ENCODE measurements around the gene FYB1.

DNA sequence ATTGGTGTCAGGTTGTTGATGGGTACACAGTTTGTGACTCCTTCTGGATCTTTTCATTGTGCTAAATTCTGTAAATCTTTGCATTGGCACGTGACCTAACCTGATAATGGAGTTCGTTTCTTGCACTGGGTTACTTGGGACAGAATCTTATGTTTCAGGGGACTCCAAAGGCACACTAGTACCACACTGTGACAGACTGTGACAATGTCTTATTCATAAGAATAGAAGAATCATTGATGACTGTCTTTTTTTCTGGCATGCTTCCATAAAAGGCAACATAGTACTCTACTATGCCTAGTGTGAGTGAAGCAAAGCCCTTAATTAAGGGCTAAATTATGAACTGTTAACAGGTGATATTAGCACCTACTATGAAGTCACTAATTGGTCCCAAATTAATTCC is 109.8 kb downstream of the FYB1 start:
- TF ChIP-seq, protein P1, sequence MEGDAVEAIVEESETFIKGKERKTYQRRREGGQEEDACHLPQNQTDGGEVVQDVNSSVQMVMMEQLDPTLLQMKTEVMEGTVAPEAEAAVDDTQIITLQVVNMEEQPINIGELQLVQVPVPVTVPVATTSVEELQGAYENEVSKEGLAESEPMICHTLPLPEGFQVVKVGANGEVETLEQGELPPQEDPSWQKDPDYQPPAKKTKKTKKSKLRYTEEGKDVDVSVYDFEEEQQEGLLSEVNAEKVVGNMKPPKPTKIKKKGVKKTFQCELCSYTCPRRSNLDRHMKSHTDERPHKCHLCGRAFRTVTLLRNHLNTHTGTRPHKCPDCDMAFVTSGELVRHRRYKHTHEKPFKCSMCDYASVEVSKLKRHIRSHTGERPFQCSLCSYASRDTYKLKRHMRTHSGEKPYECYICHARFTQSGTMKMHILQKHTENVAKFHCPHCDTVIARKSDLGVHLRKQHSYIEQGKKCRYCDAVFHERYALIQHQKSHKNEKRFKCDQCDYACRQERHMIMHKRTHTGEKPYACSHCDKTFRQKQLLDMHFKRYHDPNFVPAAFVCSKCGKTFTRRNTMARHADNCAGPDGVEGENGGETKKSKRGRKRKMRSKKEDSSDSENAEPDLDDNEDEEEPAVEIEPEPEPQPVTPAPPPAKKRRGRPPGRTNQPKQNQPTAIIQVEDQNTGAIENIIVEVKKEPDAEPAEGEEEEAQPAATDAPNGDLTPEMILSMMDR (IDR thresholded peaks at IDR 0.05): no peak
- TF ChIP-seq POLR2AphosphoS5 (IDR thresholded peaks at IDR 0.05) (no peak), POLR2A (IDR thresholded peaks at IDR 0.05) (no peak), EP300 (IDR thresholded peaks at IDR 0.05) (no peak)

All from suprapubic skin (tissue), 4 donors.